NCI-H187 treated with DMSO at 0.1 percent for 48 hours (cell line): Measurements from ENCODE around the gene TTC39B.
A peak's percentile ranks its signal among the peaks of the same experiment; 100 is the strongest.

Experiments
- DNase-seq: peaks from one replicate; lab custom pipeline; 2025; lab: John Stamatoyannopoulos, UW

Gene TTC39B

GRCh38 chr9:15300218-15300617, 6.8 kb downstream of the TTC39B start:
- DNase-seq = no peak

- no peak for DNase-seq
Measured at GRCh38 chr9:15299374-15299939, 7.6 kb downstream of the TTC39B start.

GRCh38 chr9:15298362-15298761, 8.7 kb downstream of the TTC39B start:
- DNase-seq = no peak

- no peak for DNase-seq
Measured at GRCh38 chr9:15295761-15296405, 11.1 kb downstream of the TTC39B start.

GRCh38 chr9:15294604-15295003, 12.4 kb downstream of the TTC39B start:
- DNase-seq = no peak

- DNase-seq = peak; percentile 12
Measured at GRCh38 chr9:15293804-15294316, 13.2 kb downstream of the TTC39B start.

GRCh38 chr9:15293084-15293483, 13.9 kb downstream of the TTC39B start:
- DNase-seq = no peak

- DNase-seq = no peak
Measured at GRCh38 chr9:15289603-15290002, 17.4 kb downstream of the TTC39B start.

- DNase-seq = no peak
Measured at GRCh38 chr9:15287309-15287708, 19.7 kb downstream of the TTC39B start.

- DNase-seq = no peak
Measured at GRCh38 chr9:15286161-15286821, 20.7 kb downstream of the TTC39B start.

GRCh38 chr9:15282567-15283285, 24.3 kb downstream of the TTC39B start:
- DNase-seq = no peak

- no peak for DNase-seq
Measured at GRCh38 chr9:15280647-15281046, 26.4 kb downstream of the TTC39B start.

GRCh38 chr9:15278839-15279238, 28.2 kb downstream of the TTC39B start:
- no peak for DNase-seq

- DNase-seq = no peak
Measured at GRCh38 chr9:15278091-15278687, 28.8 kb downstream of the TTC39B start.

- DNase-seq = no peak
Measured at GRCh38 chr9:15277400-15278090, 29.5 kb downstream of the TTC39B start.

- no peak for DNase-seq
Measured at GRCh38 chr9:15276328-15276938, 30.6 kb downstream of the TTC39B start.

- DNase-seq = no peak
Measured at GRCh38 chr9:15274425-15274824, 32.6 kb downstream of the TTC39B start.

- peak; percentile 45 for DNase-seq
Measured at GRCh38 chr9:15272377-15272928, 34.6 kb downstream of the TTC39B start.

GRCh38 chr9:15271403-15271802, 35.6 kb downstream of the TTC39B start:
- no peak for DNase-seq

- DNase-seq = no peak
Measured at GRCh38 chr9:15268782-15269181, 38.2 kb downstream of the TTC39B start.

- DNase-seq = no peak
Measured at GRCh38 chr9:15268317-15268716, 38.7 kb downstream of the TTC39B start.
